ENCODE results near the gene HDAC11. TPM values are rescaled to one million over a fixed set of nuclear protein-coding genes. Genes with fewer than 3 reads are reported as not detected.
"Not testable (repeated sequence)": the region's sequence is repeated elsewhere in the genome, so short reads cannot be mapped to it uniquely, and the experiment has no call there.

The HDAC11 gene
- total RNA-seq, 2 experiments from 2014 or later: 0.74 to 1.1 TPM

DNA sequence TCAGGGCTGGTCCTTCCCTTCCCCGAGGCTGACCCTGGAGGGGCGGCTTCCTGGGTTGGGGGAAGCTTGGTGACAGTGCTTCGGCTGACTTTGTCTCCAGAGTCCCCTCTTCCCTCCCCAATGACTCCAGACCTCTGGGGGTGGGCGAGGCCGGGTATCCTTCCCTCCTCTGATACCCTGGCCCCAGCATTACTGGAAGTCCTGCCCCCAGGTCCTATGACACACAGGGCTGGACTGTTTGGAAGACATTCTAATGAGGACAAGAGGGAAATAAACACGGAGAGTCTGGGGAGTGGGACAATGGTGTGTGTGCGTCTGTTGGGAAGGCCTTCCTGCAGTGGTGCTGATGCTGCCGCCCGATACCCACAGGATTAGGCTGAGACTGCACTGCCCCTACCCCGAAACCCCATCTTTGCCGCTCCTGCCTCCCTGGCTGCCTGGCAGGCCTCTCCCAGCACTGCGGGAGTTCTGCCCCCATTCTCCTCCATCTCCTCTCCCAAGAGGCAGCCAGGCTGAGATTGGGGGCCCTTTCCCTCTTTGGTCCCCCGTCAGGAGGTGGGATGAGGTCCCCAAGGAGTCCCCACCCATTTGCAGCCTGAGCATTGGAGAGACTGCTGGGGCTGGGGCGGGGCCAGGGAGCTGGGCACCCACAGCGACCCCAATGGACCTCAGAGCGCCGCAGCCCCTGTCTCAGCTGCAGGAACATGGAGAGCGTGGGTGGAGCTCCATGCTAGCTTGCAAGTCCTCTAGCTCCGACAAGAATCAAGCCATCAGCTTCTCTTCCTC, 39.1 kb downstream of the HDAC11 start:
- Histone ChIP-seq H4K20me1 (ENCODE audit: insufficient read depth, low read length) (no peaks in the 10 kb centered on the region), H2AFZ (ENCODE audit: low read length) (no peak overlapping the region), H3K4me2 (ENCODE audit: low read length) (no peak overlapping the region), H3K4me1 (ENCODE audit: insufficient read depth, low read length, poor library complexity, severe bottlenecking) (no peaks in the 10 kb centered on the region), H3K27ac (ENCODE audit: low read depth, low read length, poor library complexity, severe bottlenecking) (no peak overlapping the region), H3K9me3 (ENCODE audit: low read length) (no peaks in the 10 kb centered on the region), H3K4me3 (ENCODE audit: low read depth, low read length, poor library complexity, severe bottlenecking) (no peak overlapping the region), H3K79me2 (ENCODE audit: insufficient read depth, low read depth, low read length) (no peaks in the 10 kb centered on the region), H3K36me3 (ENCODE audit: insufficient read depth, low read length) (no peaks in the 10 kb centered on the region), H3K9me2 (ENCODE audit: insufficient read depth, low read length) (no peaks in the 10 kb centered on the region)
- no peak for DNase-seq (ENCODE audit: low spot score)
- CTCF ChIA-PET (ENCODE audit: unreplicated experiment): no interaction called here
- POLR2A ChIA-PET: interaction anchor here (0.6 kb wide), 1 partner anchor 33 kb away, joined by 6 read pairs; no protein-coding TSS in a partner anchor
- no TSS peak for BruUV-seq (replicated peaks)
- no peak for TF ChIP-seq EZH2phosphoT487 (IDR thresholded peaks at IDR 0.05; ENCODE audit: borderline replicate concordance, low read depth, low read length)
- TF ChIP-seq CTCF (conservative IDR thresholded peaks at IDR 0.05; ENCODE audit: low read length): no peak
- intact Hi-C loops (cut with micrococcal nuclease; ENCODE audit: unreplicated experiment): no loop called here

DNA sequence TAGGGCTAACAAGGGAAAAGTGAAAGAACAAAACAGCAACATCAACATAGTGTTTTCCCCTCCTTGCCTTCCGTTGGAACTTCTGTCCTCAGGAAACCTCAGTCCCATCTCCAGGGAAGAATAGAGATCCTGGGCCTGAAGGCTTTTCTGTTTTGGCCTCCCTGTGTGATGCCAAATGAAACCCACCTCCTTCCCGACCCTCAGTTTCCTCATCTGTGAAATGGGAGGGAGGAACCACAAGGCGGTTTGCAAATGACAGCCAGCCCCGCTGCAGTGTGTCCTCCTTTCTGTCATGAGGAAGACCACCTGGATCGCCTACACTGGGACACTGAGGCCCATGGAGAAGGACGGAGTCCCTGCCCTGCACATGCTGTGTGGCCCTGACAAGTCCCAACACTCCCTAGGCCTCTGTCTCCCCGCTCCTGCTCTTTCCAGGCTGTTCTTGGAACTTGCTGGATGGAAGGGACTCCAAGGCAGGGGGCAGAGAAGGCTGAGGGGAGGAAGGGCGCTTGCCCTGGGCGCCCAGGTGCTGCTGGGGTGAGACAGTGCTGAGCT, 40.3 kb downstream of the HDAC11 start:
- Histone ChIP-seq H3K4me3 (ENCODE audit: low read depth, low read length, poor library complexity, severe bottlenecking) (no peak overlapping the region), H3K36me3 (ENCODE audit: insufficient read depth, low read length) (no peaks in the 10 kb centered on the region), H3K9me3 (ENCODE audit: low read length) (no peaks in the 10 kb centered on the region), H3K4me1 (ENCODE audit: insufficient read depth, low read length, poor library complexity, severe bottlenecking) (no peaks in the 10 kb centered on the region), H2AFZ (ENCODE audit: low read length) (no peak overlapping the region), H4K20me1 (ENCODE audit: insufficient read depth, low read length) (no peaks in the 10 kb centered on the region), H3K79me2 (ENCODE audit: insufficient read depth, low read depth, low read length) (no peaks in the 10 kb centered on the region), H3K4me2 (ENCODE audit: low read length) (no peak overlapping the region), H3K27ac (ENCODE audit: low read depth, low read length, poor library complexity, severe bottlenecking) (no peak overlapping the region), H3K9me2 (ENCODE audit: insufficient read depth, low read length) (no peaks in the 10 kb centered on the region)
- intact Hi-C loops (cut with micrococcal nuclease; ENCODE audit: unreplicated experiment): no loop called here
- POLR2A ChIA-PET: interaction anchor here (0.6 kb wide), 1 partner anchor 34 kb away, joined by 6 read pairs; no protein-coding TSS in a partner anchor
- CTCF ChIA-PET (ENCODE audit: unreplicated experiment): no interaction called here
- no peak for DNase-seq (ENCODE audit: low spot score)
- BruUV-seq (replicated peaks): no TSS peak
- TF ChIP-seq EZH2phosphoT487 (IDR thresholded peaks at IDR 0.05; ENCODE audit: borderline replicate concordance, low read depth, low read length): no peak
- no peak for TF ChIP-seq CTCF (conservative IDR thresholded peaks at IDR 0.05; ENCODE audit: low read length)

GRCh38 chr3:13521309-13521708, 41.2 kb downstream of the HDAC11 start:
- H3K36me3 ChIP-seq (ENCODE audit: insufficient read depth, low read length): no peaks in the 10 kb centered on the region
- no peak overlapping the region for H2AFZ ChIP-seq (ENCODE audit: low read length)
- intact Hi-C loops (cut with micrococcal nuclease; ENCODE audit: unreplicated experiment): no loop called here
- H3K79me2 ChIP-seq (ENCODE audit: insufficient read depth, low read depth, low read length): no peaks in the 10 kb centered on the region
- POLR2A ChIA-PET: no interaction called here
- no peak overlapping the region for H3K27ac ChIP-seq (ENCODE audit: low read depth, low read length, poor library complexity, severe bottlenecking)
- no peak for DNase-seq (ENCODE audit: low spot score)
- H3K9me3 ChIP-seq (ENCODE audit: low read length): no peaks in the 10 kb centered on the region
- H3K4me3 ChIP-seq (ENCODE audit: low read depth, low read length, poor library complexity, severe bottlenecking): no peak overlapping the region
- no peaks in the 10 kb centered on the region for H3K9me2 ChIP-seq (ENCODE audit: insufficient read depth, low read length)
- no peak overlapping the region for H3K4me2 ChIP-seq (ENCODE audit: low read length)
- H4K20me1 ChIP-seq (ENCODE audit: insufficient read depth, low read length): no peaks in the 10 kb centered on the region
- no peaks in the 10 kb centered on the region for H3K4me1 ChIP-seq (ENCODE audit: insufficient read depth, low read length, poor library complexity, severe bottlenecking)
- no TSS peak for BruUV-seq (replicated peaks)
- TF ChIP-seq EZH2phosphoT487 (IDR thresholded peaks at IDR 0.05; ENCODE audit: borderline replicate concordance, low read depth, low read length) (no peak), CTCF (conservative IDR thresholded peaks at IDR 0.05; ENCODE audit: low read length) (no peak)
- CTCF ChIA-PET (ENCODE audit: unreplicated experiment): no interaction called here

DNA sequence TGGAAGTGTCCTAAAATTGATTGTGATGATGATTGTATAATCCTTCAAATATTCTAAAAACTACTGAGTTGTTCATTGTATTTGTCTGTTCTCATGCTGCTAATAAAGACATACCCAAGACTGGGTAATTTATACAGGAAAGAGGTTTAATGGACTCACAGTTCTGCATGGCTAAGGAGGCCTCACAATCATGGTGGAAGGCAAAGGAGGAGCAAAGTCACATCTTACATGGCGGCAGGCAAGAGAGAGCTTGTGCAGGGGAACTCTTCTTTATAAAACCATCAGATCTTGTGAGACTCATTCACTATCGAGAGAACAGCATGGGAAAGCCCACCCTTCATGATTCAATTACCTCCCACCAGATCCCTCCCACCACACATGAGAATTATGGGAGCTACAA, 41.6 kb downstream of the HDAC11 start:
- BruUV-seq (replicated peaks); H4K20me1 ChIP-seq (ENCODE audit: insufficient read depth, low read length); H3K4me1 ChIP-seq (ENCODE audit: insufficient read depth, low read length, poor library complexity, severe bottlenecking); H3K4me3 ChIP-seq (ENCODE audit: low read depth, low read length, poor library complexity, severe bottlenecking); H3K4me2 ChIP-seq (ENCODE audit: low read length); POLR2A ChIA-PET; H3K79me2 ChIP-seq (ENCODE audit: insufficient read depth, low read depth, low read length); H3K9me3 ChIP-seq (ENCODE audit: low read length); H3K36me3 ChIP-seq (ENCODE audit: insufficient read depth, low read length); intact Hi-C loops (cut with micrococcal nuclease; ENCODE audit: unreplicated experiment); DNase-seq (ENCODE audit: low spot score); H3K27ac ChIP-seq (ENCODE audit: low read depth, low read length, poor library complexity, severe bottlenecking); H3K9me2 ChIP-seq (ENCODE audit: insufficient read depth, low read length); H2AFZ ChIP-seq (ENCODE audit: low read length); CTCF ChIA-PET (ENCODE audit: unreplicated experiment): not testable (repeated sequence)

Measured in OCI-LY7 (cell line).